Fibroblast of skin of right biceps (primary cell): ENCODE measurements around the gene EVA1B.

ENCODE experiments used
- DNase-seq: peaks from one replicate; pipeline ENCODE4 v3.0.0-alpha.2; 2013

Gene EVA1B

DNA sequence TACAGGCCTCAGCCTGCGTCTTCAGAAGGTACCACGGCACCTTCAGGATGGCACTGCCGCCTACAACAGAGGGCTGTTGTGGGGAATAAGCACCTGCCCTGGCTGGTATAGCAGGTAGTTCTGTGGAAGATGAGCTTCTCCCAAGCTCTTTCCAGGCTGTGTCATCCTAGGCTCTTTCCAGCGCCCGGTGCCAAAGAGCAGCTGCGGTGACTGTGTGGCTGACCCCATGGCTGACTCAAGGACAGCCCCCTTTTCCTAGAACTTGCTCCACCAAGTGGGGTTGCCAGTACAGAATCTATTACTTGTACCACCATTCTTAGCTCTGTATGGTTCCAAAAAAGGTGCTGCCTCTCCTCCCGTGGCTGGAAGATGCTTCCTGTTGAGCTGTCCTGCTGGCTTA is 21.9 kb upstream of the EVA1B start:
- DNase-seq, result no peak

DNA sequence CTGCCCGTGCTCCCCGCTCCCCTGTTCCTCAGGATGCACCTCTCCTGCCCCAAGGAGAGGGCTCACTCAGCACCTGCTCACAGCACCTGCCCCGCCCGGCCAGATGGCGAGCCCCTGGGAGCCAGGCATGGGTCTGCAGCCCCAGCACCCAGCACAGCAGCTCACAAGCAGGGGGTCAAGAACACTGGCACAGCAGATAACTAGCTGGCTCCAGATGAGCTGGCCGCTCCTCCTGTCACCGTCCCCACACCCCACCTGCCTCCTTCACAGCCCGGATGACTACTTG is 20.9 kb upstream of the EVA1B start:
- DNase-seq, result no peak

DNA sequence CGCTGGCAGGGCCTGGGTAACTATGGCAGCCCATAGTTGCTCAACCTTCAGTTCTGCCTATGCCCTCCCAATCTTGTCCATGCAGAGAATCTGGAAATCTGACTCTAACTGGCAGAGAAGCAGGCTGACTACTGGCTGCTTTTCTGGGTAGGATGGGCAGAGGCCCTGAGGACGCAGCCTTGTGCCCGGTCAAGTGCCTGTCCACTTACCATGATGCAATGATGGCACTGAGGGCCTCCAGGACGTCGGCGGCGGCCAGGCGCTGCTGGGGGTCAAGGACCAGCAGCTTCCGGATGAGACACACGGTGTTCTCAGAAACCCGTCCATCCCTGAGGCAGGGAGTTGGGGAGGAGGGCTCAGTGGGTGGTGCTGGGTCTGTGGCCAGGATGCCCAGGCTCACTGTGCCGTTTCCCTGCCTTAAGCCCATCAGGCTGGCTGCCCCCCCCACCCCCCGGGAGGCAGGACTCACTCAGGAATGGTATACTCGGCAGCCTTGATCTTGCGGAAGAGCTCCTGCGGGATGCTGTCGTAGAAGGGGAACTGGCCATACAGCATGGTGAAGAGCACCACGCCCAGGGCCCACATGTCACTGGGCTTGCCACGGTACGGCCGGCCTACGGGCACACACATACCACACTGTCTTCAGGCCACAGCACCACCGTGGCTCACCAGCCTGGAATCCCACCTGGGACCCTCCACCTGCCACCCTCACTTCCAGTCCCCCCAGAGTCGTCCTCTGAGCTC is 20.4 kb upstream of the EVA1B start:
- DNase-seq, result no peak

DNA sequence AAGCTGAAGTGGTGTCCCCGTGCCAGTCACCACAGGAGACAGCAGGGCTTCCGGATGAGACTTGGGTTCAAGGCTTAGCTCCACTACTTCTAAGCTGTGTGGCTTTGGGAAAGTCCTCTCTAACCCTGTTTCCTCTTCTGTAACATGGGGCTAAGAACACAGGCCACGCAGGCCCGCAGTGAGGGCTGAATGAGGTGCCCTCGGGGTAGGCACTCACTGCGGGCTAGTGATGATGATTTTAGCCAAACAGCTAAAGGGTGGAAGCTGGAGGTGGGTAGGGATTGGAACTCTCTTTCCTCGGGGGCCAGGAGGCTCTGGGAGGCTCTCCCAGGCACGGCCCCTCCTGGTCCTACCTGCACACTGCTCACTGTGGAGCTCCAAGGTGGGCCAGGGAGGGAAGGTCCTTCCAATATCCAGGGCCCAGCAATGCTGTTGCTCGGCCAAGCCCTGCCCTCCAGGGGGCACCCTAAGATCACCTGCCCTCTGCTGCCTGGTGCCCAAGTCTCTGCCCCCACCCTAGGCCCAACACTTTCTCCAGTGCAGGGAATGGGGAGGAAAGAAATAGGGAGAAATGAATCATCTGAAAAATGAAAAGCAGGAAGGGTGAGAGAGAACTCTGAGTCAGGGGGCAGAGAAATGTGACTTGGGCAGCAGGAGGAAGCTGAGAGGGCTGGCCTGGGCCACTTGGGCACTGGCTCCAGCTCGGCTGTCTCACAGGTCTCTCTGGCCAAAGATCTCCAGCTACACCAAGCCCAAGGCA is 19.2 kb upstream of the EVA1B start:
- peak; percentile 80 for DNase-seq

DNA sequence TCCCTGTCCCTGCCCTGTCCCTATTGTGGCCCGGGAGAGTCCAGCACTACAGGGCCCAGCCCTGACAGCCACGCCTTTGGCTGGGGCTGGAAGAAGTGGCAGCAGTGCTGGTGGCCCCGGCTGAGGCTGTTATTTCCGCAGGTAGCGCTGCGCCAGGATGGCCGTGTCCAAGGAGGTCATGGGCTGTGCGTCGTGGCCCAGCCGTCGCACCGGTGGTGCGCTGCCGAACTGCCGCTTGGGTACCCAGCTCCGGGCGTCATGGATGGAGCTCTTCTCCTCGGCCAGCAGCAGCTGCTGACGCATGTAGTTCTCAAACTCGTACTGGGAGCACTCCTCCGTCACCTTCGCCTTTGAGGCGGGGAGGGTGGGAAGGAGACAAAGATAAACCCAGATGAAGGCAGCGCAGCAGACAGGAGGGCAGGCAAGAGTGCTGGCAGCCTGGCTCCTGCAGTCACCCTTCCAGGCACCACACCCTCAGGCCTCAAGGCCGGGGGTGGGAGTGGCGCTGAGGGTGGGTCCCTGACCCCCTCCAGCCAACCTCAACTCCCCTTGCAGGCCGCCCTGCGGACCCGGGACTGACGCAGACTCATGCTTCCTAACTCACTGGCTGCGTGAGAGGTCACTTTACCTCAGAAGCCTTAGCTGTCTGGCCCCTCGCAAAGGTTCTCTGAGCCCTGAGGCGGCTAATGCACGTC is 18.3 kb upstream of the EVA1B start:
- DNase-seq, result no peak

DNA sequence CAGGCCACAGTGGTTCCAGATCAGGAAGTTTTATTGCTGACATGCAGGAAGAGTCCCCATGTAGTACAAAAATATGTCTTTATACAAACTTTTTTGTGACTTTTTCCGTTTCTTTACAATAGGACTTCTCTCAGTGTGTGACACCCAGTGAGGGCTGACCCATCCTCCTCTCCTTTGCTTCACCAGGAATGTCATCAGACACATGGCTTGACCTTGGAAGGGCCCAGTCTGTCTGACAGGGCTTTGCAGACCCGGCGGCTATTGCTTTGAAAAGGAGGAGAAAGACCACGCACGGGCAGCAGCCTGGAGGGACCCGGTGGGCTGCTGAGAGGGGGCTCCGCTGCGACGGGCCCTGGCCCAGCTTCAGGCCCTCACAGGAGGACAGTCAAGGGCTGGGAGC is 16.2 kb upstream of the EVA1B start:
- DNase-seq, result no peak

DNA sequence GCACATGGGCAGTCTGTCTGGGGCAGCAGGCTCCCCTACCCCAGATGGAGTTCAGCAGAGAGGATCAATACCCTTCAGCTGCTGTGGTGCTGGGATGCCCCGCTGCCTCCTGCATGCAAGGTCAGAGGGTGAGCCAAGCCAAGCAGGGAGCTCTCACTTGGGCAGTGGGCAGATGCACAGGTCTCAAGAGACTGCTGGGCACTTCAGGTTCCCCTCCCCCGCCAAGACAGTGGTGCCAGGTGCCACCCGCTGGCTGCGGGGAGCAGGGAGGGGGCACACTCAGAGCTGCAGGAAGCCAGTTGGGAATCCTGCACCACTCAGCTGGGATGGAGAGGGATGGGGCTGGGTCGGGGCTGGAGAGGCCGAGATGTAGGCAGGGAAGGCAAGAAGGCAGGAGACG is 15.8 kb upstream of the EVA1B start:
- no peak for DNase-seq

DNA sequence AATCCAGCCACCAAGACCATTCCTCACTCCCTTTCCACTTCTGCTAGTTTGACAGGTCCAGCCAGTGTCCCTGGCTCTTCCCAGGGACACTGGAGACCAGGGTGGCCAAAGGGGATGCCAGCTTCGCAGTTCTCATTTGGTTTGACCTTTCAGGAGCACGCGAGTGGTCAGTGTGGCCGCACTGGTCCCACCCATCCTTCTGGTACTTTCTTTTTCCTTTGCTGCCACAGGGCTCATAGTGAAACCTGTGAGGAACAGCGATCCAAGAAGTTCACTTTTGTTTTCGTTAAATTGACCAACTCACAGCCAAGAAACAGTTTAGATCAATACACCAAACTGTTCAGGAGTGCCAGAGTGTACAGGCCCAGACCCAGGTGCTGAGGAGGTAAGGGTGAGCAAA is 14.4 kb upstream of the EVA1B start:
- no peak for DNase-seq

DNA sequence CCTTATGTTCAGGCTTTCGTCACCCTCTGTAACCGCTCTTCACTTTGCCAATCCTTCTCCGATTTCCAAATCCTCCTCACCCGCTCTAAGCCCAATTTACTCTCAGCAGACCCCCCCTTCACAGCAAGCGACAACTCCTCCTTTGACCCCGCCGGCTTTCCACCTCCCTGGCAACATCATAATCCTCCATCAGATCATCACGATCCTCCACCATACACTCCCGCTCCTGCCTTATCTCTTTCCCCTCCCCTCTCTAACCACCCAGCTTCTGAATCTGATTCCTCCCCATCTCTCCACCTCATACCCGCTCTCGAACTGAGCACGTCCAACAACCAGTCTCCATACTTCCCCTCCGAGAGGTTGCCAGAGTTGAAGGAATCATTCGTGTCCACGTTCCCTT is 7.5 kb upstream of the EVA1B start:
- DNase-seq, result no peak

DNA sequence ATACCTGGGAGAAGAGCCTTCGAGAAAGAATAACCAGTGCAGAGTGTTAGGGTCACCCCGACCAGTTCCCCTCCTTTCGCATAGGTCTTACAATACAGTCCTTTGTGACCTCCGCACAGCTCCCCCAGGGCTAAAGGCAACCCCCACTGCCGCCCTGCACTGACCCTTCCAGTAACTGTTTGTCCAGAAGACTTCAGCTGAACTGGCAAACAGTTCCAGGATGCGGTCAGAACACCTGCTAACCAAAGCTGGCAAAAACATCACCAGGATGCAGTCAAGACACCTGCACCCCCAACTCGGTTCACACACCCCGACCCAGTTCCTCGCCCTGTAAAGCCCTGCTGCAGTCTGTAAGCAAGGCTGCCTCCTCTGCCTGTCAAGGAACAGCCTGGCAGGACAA is 6.4 kb upstream of the EVA1B start:
- DNase-seq, result no peak

DNA sequence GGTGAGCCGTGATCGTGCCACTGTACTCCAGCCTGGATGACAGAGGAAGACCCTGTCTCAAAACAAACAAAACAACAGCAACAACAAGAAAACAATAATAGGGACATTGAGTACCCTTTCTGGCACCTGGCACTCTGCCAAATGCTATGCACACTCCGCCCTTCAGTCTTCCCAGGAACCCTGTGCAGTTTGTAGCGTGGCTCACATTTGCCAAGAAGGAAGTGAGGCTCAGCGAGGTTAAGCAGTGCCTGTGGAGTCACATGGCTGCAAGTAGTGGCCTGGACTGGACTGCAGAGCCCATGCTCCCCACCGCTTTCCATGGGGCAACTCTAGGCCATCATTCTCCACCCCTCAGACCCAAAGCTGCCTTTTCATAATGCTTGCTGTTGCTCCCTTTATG is 5.3 kb upstream of the EVA1B start:
- no peak for DNase-seq

DNA sequence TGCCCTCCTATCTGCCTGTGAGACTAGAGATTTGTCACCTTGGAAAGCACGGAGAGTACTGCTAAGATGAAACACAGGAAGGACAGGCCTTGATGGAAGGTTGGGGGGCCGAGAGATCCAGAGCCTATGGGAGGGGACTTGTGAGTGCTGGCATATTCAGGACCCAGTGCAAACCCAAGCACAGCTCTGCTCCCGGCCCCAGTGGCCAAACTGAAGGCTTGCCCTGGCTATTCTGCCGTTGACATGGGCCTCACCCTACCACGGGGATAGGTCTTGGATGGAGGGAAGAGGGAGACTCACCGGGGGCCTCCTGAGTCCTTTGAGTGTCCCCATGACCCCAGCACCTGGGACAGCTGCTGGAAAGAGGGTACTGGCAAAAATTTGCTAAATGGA is 4.6 kb upstream of the EVA1B start:
- DNase-seq, result no peak

DNA sequence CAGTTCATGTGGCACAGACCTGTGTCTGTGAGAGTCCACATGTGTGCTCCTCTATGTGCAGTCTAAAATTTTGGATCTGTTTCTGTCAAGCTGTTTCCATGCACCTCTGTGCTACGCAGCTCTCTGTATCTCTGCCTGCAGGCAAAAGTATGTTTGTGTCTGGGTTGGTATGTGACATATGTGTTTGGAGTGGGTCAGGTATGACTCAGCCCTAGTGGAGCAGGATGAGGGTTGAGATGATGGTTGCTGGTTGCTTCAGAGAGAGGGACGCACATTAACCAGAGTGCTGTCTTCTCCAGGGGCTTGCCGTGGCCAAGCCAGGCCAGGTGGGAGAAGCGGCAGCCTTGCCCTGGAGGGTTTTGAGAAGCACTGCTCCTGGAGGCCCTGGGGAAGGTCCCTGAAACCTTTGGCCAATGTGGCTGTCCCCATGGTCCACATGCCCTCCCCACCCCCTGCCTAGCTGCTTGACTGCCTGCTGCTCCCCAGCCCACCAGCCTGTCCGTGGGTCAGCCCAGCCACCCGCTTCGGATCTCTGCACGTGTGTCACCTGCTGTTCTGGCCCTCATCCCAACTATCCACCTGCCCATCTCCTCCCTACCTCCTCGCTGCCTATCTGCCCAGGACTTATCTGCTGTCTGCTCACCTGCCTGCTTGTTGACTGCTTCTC is 4.1 kb upstream of the EVA1B start:
- DNase-seq, result peak; percentile 74

DNA sequence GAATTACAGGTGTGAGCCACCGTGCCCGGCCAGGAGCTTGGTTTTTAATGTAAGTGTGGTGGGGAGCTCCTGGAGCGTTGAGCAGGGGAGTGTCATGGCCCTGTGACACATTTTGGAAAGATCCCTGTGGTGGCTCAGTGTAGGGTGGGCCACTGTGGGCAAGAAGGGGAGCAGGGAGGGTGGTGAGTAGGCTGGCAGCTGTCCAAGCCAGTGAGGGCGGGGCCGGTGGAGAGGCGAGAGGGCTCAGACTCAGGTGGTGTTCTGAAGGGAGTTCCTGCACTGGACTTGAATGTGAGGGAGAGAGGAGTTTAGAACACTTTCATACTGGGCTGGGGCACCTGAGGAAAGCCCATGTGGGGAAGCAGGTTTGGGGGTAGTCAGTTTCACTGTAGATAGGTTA is 3.1 kb upstream of the EVA1B start:
- no peak for DNase-seq

DNA sequence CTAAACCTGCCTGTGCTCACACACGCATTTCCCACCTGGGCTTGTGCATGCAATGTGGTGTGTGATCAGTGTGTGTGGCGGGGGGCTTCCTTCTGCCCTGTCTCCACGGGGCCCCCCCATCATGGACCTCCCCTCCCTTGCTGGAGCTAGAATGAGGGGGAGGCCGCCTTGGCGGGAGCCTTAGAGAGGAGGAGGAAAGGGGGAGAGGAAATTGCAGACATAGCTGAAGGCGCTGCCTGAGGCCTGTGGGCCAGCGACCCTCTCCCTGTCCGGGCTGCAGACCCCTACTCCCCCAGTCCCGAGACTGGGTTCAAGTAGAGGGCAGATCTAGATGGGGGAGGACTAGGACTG is 883 bp upstream of the EVA1B start:
- DNase-seq, result no peak

DNA sequence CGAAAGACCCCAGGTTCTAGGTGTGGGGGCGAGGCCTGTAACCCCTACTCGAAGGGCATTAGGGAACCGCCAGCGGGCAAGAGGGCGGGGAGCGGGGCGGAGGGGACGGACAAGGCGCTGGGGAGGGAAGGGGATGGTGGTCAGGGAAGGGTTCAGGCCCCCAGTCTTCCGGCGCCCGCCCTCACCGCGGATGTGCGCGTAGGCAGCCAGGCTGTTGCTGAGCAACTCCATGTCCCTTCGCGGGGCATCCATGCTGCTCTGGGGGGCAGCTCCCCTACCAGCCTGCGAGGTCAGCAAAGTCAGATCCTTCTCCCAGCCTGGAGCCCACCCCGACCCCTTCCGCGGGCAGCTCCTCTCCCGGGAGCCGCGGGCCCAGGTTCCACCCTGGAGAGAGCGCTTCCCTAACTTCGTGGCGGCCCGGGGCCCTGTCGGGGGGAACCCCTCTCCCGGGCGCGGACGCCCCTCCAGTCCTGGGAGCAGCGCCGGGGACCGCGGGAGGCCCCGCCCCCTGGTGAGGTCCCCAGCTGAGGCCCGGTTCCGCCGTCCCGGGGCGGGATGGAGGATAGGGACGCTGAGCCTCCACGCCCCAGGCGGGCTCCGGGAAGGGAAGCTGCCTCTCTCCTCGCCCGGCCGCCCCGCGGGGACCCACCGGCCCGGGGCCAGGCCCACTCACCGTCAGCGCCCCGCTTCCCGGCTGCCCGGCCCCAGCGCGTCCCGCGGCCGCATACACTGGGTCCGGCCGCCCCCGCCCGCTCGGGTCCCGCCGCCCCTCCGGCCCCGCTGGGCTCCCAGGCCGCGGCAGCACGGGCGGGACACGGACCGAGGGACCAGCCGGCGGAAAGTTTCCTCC is 434 bp downstream of the EVA1B start:
- DNase-seq, result peak; percentile 53

DNA sequence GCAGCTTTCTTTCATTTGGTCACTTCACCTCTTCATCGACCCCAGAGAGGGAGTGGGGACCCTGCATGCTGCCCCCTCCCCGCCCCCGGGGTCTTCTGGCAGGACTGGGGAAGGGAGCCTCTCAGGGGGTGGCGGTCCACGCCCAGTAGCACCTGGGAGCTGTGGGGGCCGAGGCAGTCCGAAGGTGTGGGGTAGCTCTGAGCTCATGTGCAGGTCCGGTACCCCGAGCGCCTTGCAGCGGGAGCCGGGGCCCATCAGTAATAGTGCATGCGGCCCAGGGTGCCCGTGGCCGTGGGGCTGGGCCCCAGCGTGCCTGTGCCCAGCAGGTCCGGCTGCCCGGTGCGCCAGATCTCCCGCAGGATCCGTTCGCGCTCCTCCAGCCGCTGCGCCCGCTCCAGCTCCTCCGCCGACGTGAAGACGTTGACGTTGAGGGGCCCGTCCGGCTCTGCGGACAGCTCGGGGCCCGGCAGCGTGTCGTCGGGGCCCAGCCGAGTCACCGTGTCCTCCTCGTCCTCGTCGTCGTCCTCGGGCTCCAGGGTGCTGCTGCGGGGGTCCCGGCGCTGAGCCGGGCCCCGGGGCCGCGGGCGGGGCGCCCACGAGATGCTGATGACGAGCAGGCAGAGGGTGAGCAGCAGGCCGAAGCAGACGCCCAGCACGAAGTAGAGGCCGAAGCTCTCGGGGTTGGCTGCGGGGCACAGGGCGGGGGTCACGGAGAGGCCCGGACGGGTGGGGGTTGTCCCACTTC is 1.2 kb downstream of the EVA1B start:
- DNase-seq, result no peak

DNA sequence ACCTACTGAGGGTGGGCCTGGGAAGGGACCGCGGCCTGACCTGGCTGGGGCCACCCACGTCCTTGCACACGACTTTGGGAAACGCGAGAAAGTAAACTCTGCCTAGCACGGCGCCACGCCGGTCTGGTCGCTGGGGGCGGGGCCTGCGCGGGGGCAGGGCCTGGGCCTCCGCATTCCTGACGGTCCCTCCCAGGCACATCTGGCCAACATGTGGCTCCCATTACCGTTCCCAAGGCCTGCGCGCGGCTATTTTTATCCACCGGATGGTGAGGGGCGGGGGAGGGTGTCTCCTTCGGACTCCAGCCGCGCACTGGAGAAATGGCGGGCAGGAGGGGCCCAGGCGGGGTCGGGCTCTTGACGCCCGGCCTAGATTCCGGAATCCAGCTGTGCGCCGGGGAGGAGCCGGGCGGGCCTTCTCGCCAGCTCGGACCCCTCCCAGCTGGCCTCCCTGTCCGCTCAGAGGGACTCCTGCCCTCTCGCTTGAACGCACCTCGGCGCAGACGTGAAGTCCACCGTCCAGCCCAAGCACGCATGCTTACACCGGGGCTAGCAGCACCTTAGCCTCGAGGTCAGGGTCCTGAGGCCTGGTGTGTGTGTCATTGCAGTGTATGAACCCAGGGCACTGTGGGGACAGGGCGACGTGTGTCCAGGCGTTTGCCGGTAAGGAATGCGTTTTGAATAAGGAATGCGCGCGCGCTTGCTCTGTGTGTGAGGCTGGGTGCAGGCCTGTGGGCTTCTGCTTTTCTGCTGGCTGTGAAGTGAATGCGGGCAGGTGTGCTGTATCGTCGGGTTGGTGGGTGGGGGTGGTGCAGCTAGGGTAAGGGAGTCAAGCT is 2.1 kb downstream of the EVA1B start:
- peak; percentile 94 for DNase-seq

DNA sequence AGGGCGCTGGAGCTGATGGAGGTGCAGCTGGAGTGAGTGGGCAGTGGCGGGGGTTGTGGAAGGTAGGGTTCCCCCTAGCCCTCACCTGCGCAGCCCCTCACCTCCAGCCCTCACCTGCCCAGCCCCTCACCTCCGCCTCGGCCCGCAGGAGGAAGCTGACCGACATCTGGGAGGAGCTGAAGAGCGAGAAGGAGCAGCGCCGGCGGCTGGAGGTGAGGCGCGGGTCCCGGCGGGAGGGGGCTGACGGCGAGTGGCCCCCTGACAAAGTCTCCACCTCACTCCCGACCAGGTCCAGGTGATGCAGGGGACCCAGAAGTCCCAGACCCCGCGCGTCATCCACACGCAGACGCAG is 2.7 kb downstream of the EVA1B start:
- DNase-seq, result no peak

DNA sequence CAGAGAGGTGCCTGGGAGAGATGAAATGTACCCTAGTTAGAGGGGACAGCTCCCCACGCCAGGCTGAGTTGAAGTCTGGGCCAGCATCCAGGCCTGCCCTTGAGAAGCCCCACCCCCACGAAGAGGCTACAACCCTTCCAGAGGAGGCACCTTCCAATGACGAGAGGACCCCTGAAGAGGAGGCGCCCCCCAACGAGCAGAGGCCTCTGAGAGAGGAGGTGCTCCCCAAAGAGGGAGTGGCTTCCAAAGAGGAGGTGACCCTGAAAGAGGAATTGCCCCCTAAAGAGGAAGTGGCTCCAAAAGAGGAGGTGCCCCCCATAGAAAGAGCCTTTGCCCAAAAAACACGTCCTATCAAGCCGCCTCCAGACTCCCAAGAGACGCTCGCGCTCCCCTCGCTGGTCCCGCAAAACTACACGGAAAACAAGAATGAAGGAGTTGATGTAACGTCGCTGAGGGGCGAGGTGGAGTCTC is 3.1 kb downstream of the EVA1B start:
- DNase-seq, result no peak

DNA sequence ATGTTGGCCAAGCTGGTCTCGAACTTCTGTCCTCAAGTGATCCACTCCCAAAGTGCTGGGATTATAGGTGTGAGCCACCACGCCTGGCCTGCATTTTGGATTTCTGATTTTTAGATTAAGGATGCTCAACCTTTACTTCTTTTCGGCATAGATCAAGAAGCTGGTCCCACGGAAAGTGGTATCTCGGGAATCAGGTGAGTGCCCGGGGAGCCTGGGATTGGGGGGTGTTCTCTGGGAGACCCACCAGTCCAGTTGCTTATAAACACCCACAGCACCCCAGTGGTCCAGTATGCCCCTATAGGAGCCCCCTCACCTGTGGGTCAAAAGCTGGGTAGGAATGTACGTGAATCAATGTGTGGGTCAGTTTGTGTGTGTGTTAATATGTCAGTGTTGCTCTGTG is 14.0 kb downstream of the EVA1B start:
- no peak for DNase-seq
